Left ventricle myocardium inferior (tissue), 1 donor: ENCODE results near the gene CCR6. TPM values are rescaled to one million over a fixed set of nuclear protein-coding genes. Genes with fewer than 3 reads are reported as not detected.

Experiments
- DNase-seq: peaks from one replicate; pipeline ENCODE4 v3.0.0-alpha.2; 2020
- H3K27ac ChIP-seq: fragments of 200-600 bp; replicated peaks from 2 replicates; pipeline ENCODE4 v1.8.0; 2021
- H3K27me3 ChIP-seq: fragments of 200-600 bp; 2 replicates; pipeline ENCODE4 v1.8.0; 2021; ENCODE audit warnings: low read depth
- H3K36me3 ChIP-seq: fragments of 200-600 bp; 2 replicates; pipeline ENCODE4 v1.8.0; 2021
- H3K4me1 ChIP-seq: fragments of 200-600 bp; 2 replicates; pipeline ENCODE4 v1.8.0; 2021
- H3K4me3 ChIP-seq: fragments of 200-600 bp; 2 replicates; pipeline ENCODE4 v1.8.0; 2021; ENCODE audit warnings: mild to moderate bottlenecking, moderate library complexity
- H3K9me3 ChIP-seq: fragments of 200-600 bp; replicated peaks from 2 replicates; pipeline ENCODE4 v1.8.0; 2021
- intact Hi-C: fragments of 100-400 bp; cut with micrococcal nuclease; formaldehyde crosslinking; loops from one replicate; pipeline ENCODE4 v1.11.0; 2022
- total RNA-seq: library from RNA; stranded (reverse); fragmentation: NEBNext Ultra II Directional; extraction: Animal tissue kit (Norgen Biotek cat#: 25700); gene quantifications from one replicate; pipeline ENCODE4 v1.2.1, GENCODE V29; 2021
- TF ChIP-seq, protein P1 (sequence below): fragments of 200-600 bp; IDR thresholded peaks from 2 replicates; pipeline ENCODE4 v1.8.0; 2021; ENCODE audit warnings: antibody characterized with exemption, mild to moderate bottlenecking, borderline replicate concordance
- donor health status: DM: no; HTN: yes; CAD: no; lungs with severe emphysema.

The CCR6 gene
- total RNA-seq, 1 donor from 2014 or later = not detected

GRCh38 chr6:167134448-167135328, 11.8 kb downstream of the CCR6 start:
- no peak overlapping the region for H3K27ac ChIP-seq
- intact Hi-C loops = no loop called here

DNA sequence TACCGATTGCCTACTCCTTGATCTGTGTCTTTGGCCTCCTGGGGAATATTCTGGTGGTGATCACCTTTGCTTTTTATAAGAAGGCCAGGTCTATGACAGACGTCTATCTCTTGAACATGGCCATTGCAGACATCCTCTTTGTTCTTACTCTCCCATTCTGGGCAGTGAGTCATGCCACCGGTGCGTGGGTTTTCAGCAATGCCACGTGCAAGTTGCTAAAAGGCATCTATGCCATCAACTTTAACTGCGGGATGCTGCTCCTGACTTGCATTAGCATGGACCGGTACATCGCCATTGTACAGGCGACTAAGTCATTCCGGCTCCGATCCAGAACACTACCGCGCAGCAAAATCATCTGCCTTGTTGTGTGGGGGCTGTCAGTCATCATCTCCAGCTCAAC, 13.5 kb downstream of the CCR6 start:
- TF ChIP-seq, protein P1, sequence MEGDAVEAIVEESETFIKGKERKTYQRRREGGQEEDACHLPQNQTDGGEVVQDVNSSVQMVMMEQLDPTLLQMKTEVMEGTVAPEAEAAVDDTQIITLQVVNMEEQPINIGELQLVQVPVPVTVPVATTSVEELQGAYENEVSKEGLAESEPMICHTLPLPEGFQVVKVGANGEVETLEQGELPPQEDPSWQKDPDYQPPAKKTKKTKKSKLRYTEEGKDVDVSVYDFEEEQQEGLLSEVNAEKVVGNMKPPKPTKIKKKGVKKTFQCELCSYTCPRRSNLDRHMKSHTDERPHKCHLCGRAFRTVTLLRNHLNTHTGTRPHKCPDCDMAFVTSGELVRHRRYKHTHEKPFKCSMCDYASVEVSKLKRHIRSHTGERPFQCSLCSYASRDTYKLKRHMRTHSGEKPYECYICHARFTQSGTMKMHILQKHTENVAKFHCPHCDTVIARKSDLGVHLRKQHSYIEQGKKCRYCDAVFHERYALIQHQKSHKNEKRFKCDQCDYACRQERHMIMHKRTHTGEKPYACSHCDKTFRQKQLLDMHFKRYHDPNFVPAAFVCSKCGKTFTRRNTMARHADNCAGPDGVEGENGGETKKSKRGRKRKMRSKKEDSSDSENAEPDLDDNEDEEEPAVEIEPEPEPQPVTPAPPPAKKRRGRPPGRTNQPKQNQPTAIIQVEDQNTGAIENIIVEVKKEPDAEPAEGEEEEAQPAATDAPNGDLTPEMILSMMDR = no peak
- H3K4me3 ChIP-seq = no peak overlapping the region
- intact Hi-C loops = no loop called here
- no peak overlapping the region for H3K27ac ChIP-seq
- no peaks in the 10 kb centered on the region for H3K9me3 ChIP-seq
- no peaks in the 10 kb centered on the region for H3K36me3 ChIP-seq
- H3K27me3 ChIP-seq = peaks cover 67% of the 10 kb centered on the region
- no peak for DNase-seq
- no peaks in the 10 kb centered on the region for H3K4me1 ChIP-seq

More at GRCh38 chr6:167134448-167135328, 11.8 kb downstream of the CCR6 start:
- Histone ChIP-seq H3K4me1 (no peaks in the 10 kb centered on the region), H3K9me3 (no peaks in the 10 kb centered on the region), H3K4me3 (no peak overlapping the region), H3K36me3 (no peaks in the 10 kb centered on the region), H3K27me3 (peaks cover 50% of the 10 kb centered on the region)
- TF ChIP-seq, protein P1 = no peak
- no peak for DNase-seq

- no peak for DNase-seq
- no peak overlapping the region for H3K4me3 ChIP-seq
- peaks cover 74% of the 10 kb centered on the region for H3K27me3 ChIP-seq
- intact Hi-C loops = no loop called here
- no peak overlapping the region for H3K27ac ChIP-seq
- H3K4me1 ChIP-seq = no peaks in the 10 kb centered on the region
- H3K9me3 ChIP-seq = no peaks in the 10 kb centered on the region
- H3K36me3 ChIP-seq = no peaks in the 10 kb centered on the region
- TF ChIP-seq, protein P1 = no peak
Observed at GRCh38 chr6:167137081-167137480, 14.2 kb downstream of the CCR6 start.

- H3K36me3 ChIP-seq = no peaks in the 10 kb centered on the region
- no peak for DNase-seq
- intact Hi-C loops = no loop called here
- no peaks in the 10 kb centered on the region for H3K9me3 ChIP-seq
- H3K4me1 ChIP-seq = no peaks in the 10 kb centered on the region
- no peak overlapping the region for H3K4me3 ChIP-seq
- H3K27ac ChIP-seq = no peak overlapping the region
- H3K27me3 ChIP-seq = peaks cover 76% of the 10 kb centered on the region
- TF ChIP-seq, protein P1 = no peak
Observed at GRCh38 chr6:167137881-167138280, 15.0 kb downstream of the CCR6 start.

DNA sequence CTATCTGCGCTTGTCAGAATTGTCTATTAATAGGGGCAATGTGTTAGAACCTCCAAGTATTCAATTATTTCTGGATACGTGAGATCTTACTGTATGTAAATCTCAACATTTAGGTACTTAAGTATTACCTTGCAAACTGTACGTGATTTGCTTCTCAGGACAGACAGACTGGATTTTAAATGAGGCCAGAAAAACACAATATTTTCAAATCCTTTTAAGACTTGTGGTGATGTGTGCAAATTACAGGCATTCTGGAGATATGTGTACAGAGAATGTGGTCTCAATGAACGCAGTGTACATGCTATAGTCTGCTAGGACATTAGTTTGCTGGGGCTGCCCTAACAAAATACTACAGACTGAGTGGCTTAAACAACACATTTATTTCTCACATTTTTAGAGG, 16.9 kb downstream of the CCR6 start:
- Histone ChIP-seq H3K4me3 (no peak overlapping the region), H3K27ac (no peak overlapping the region), H3K27me3 (peaks cover 94% of the 10 kb centered on the region), H3K4me1 (no peaks in the 10 kb centered on the region), H3K36me3 (no peaks in the 10 kb centered on the region), H3K9me3 (no peaks in the 10 kb centered on the region)
- DNase-seq = no peak
- TF ChIP-seq, protein P1 = no peak
- intact Hi-C loops = loop anchor here (10.0 kb wide), 1 partner anchor 355 kb away; no protein-coding TSS in a partner anchor
